Liver (tissue), 9 donors: ENCODE measurements around the gene STMP1. TPM values are rescaled to one million over a fixed set of nuclear protein-coding genes. Genes with fewer than 3 reads are reported as not detected.

ENCODE experiments used
- DNase-seq: peaks from one replicate; pipeline ENCODE4 v3.0.0-alpha.2; 2017; ENCODE audit warnings: low spot score
- H3K27ac ChIP-seq, 2 donors: one replicate each; pipeline ENCODE4 v1.7.0; 2013; ENCODE audit warnings: inconsistent platforms in 2 of 2, low read length in 2 of 2, control low read depth in 1 of 2, low read depth in 1 of 2, mild to moderate bottlenecking in 1 of 2
- H3K27me3 ChIP-seq, 4 donors: one replicate each; pipeline versions ENCODE4 v1.6.1 to v1.7.0; 2013; ENCODE audit warnings: low read length in 3 of 4, inconsistent platforms in 1 of 4, mild to moderate bottlenecking in 1 of 4, moderate library complexity in 1 of 4; ENCODE audit not compliant: control insufficient read depth in 4 of 4, insufficient read depth in 4 of 4
- H3K36me3 ChIP-seq, 4 donors: one replicate each; pipeline versions ENCODE4 v1.6.1 to v1.7.0; 2013; ENCODE audit warnings: low read length in 3 of 4, mild to moderate bottlenecking in 3 of 4, low read depth in 1 of 4, moderate library complexity in 1 of 4; ENCODE audit not compliant: control insufficient read depth in 4 of 4, insufficient read depth in 3 of 4
- H3K4me1 ChIP-seq, 4 donors: one replicate each; pipeline versions ENCODE4 v1.6.1 to v1.7.0; 2013; ENCODE audit warnings: low read length in 3 of 4, mild to moderate bottlenecking in 3 of 4, moderate library complexity in 1 of 4; ENCODE audit not compliant: control insufficient read depth in 4 of 4, insufficient read depth in 4 of 4
- H3K4me3 ChIP-seq, 3 donors: one replicate each; pipeline versions ENCODE4 v1.6.1 to v1.7.0; 2013; ENCODE audit warnings: low read length in 3 of 3, control low read depth in 1 of 3, low read depth in 1 of 3, mild to moderate bottlenecking in 1 of 3
- H3K9ac ChIP-seq, 2 donors: one replicate each; pipeline ENCODE4 v1.7.0; 2013; ENCODE audit warnings: low read length in 2 of 2, mild to moderate bottlenecking in 2 of 2, moderate library complexity in 2 of 2, control low read depth in 1 of 2, low read depth in 1 of 2
- H3K9me3 ChIP-seq, 4 donors: one replicate each; pipeline versions ENCODE4 v1.6.1 to v1.7.0; 2013; ENCODE audit warnings: low read length in 3 of 4; ENCODE audit not compliant: control insufficient read depth in 4 of 4
- ATF3 ChIP-seq: IDR thresholded peaks from 2 replicates; pipeline ENCODE4 v1.6.1; 2016; ENCODE audit warnings: antibody characterized with exemption
- EGR1 ChIP-seq, 2 donors: IDR thresholded peaks; 2 replicates each; pipeline ENCODE4 v1.6.1; 2016 to 2018; ENCODE audit warnings: antibody characterized with exemption in 2 of 2, low read depth in 2 of 2
- FOXA1 ChIP-seq: IDR thresholded peaks from 2 replicates; pipeline ENCODE4 v1.6.1; 2016; ENCODE audit warnings: antibody characterized with exemption
- FOXA2 ChIP-seq: IDR thresholded peaks from 2 replicates; pipeline ENCODE4 v1.6.1; 2016; ENCODE audit warnings: antibody characterized with exemption
- GABPA ChIP-seq, 2 donors: IDR thresholded peaks in 1 of 2; conservative IDR thresholded peaks in 1 of 2; 2 replicates each; pipeline ENCODE4 v1.6.1; 2016; ENCODE audit warnings: antibody characterized with exemption in 2 of 2, mild to moderate bottlenecking in 1 of 2, moderate library complexity in 1 of 2
- HNF4A ChIP-seq, 2 donors: conservative IDR thresholded peaks; 2 replicates each; pipeline ENCODE4 v1.6.1; 2016; ENCODE audit warnings: antibody characterized with exemption in 2 of 2, mild to moderate bottlenecking in 2 of 2
- HNF4G ChIP-seq: IDR thresholded peaks from 2 replicates; pipeline ENCODE4 v1.6.1; 2016; ENCODE audit warnings: antibody characterized with exemption
- JUND ChIP-seq, 2 donors: IDR thresholded peaks; 2 replicates each; pipeline ENCODE4 v1.6.1; 2016; ENCODE audit warnings: antibody characterized with exemption in 2 of 2
- MAX ChIP-seq: IDR thresholded peaks from 2 replicates; pipeline ENCODE4 v1.6.1; 2016; ENCODE audit warnings: antibody characterized with exemption
- RAD21 ChIP-seq, 2 donors: IDR thresholded peaks; 2 replicates each; pipeline ENCODE4 v1.6.1; 2016; ENCODE audit warnings: antibody characterized with exemption in 2 of 2, mild to moderate bottlenecking in 2 of 2
- REST ChIP-seq: IDR thresholded peaks from 2 replicates; pipeline ENCODE4 v1.6.1; 2016; ENCODE audit warnings: antibody characterized with exemption, mild to moderate bottlenecking
- RXRA ChIP-seq, 2 donors: IDR thresholded peaks; 2 replicates each; pipeline ENCODE4 v1.6.1; 2017 to 2018; ENCODE audit warnings: antibody characterized with exemption in 2 of 2, mild to moderate bottlenecking in 1 of 2
- SP1 ChIP-seq: IDR thresholded peaks from 2 replicates; pipeline ENCODE4 v1.6.1; 2018; ENCODE audit warnings: antibody characterized with exemption, mild to moderate bottlenecking
- TAF1 ChIP-seq: conservative IDR thresholded peaks from 2 replicates; pipeline ENCODE4 v1.6.1; 2016; ENCODE audit warnings: antibody characterized with exemption, mild to moderate bottlenecking
- YY1 ChIP-seq: IDR thresholded peaks from 2 replicates; pipeline ENCODE4 v1.6.1; 2016; ENCODE audit warnings: antibody characterized with exemption, mild to moderate bottlenecking
- ZBTB33 ChIP-seq: IDR thresholded peaks from 2 replicates; pipeline ENCODE4 v1.6.1; 2016; ENCODE audit warnings: antibody characterized with exemption
- WGBS: extraction: QIAGEN DNeasy Blood & Tissue Kit; methylation state at CpG from one replicate; pipeline ENCODE4 v1.1.7; 2013; 5-methylcytosine and 5-hydroxymethylcytosine counted together
- polyA plus RNA-seq, 2 donors: library from polyadenylated mRNA; stranded (reverse) in 1 of 2; unstranded in 1 of 2; fragments of 200-250 nt in 1 of 2; fragments of >200 nt in 1 of 2; fragmentation: Nextera tagmentation in 1 of 2; extraction: Ambion mirVana in 1 of 2; gene quantifications; one replicate each; pipeline versions ENCODE4 v1.2.1 to v1.2.3, GENCODE V29; 2013 to 2015
- total RNA-seq, 2 donors: library from RNA; depleted of rRNA; stranded (reverse); fragments of >200 nt; gene quantifications; one replicate each; pipeline ENCODE4 v1.2.3, GENCODE V29; 2014
- donor health status: healthy.
- donor health status: healthy.
- donor health status: healthy.
- donor health status: healthy.
- donor health status: healthy.

Gene STMP1
- total and polyA plus RNA-seq, 4 donors, result 6.8 to 30.7 (median 13.8) TPM

DNA sequence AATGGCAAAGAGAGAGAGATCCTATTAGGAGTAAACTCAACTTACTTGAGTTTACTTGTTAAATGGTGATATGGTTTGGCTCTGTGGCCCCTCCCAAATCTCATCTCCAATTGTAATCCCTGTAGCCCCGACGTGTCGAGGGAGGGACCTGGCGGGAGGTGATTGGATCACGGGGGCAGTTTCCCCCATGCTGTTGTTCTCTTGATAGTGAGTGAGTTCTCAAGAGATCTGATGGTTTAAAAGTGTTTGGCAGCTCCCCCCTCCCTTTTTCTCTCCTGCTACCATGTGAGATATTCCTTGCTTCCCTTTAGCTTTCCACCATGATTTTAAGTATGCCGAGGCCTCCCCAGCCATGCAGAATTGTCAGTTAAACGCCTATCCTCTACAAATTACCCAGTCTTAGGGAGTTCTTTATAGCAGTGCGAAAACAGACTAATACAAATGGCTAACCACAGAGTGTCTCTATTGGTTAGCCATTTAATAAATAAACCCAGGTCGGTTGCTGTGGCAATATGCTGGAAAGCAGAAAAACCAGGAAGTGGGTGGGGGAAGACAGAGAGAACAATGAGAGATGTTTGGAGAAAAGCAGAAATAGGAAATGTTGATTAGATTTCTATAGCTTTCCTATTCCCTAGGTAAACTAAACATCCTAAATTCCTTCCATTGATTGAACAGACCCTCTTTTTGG is 3.0 kb upstream of the STMP1 start:
- TF ChIP-seq RAD21 (IDR thresholded peaks at IDR 0.05) (no peak), REST (no peak), HNF4A (conservative IDR thresholded peaks at IDR 0.05) (no peak), MAX (no peak), RXRA (IDR thresholded peaks at IDR 0.05) (no peak), JUND (IDR thresholded peaks at IDR 0.05) (no peak), GABPA (IDR thresholded peaks at IDR 0.05 in 1 of 2, conservative IDR thresholded peaks at IDR 0.05 in 1 of 2) (no peak), FOXA1 (no peak), SP1 (no peak), TAF1 (no peak), YY1 (no peak), EGR1 (IDR thresholded peaks at IDR 0.05; ENCODE audit: low read depth in 2 of 2) (no peak), FOXA2 (no peak), HNF4G (no peak), ATF3 (no peak), ZBTB33 (no peak)
- H3K27ac ChIP-seq, result no peak overlapping the region
- H3K9me3 ChIP-seq, result no peaks in the 10 kb centered on the region
- 74% methylated on average over 9 of the region's 9 CpGs for WGBS
- no peak for DNase-seq
- H3K36me3 ChIP-seq, result no peaks in the 10 kb centered on the region
- H3K4me3 ChIP-seq, result no peak overlapping the region
- peaks cover 3 to 11% (median 7%) of the 10 kb centered on the region in 4 donors for H3K4me1 ChIP-seq
- no peaks in the 10 kb centered on the region for H3K27me3 ChIP-seq
- no peak overlapping the region for H3K9ac ChIP-seq

GRCh38 chr7:135661311-135662122 is 797 bp upstream of the STMP1 start:
- no peak for DNase-seq
- TF ChIP-seq RAD21 (IDR thresholded peaks at IDR 0.05), result no peak
- peak; percentile 34 for TF ChIP-seq FOXA2
- no peak for TF ChIP-seq HNF4G
- TF ChIP-seq YY1, result no peak
- WGBS, result 41% methylated on average over 14 of the region's 14 CpGs
- Histone ChIP-seq H3K9me3 (no peaks in the 10 kb centered on the region), H3K9ac (peak overlapping the region; percentile 8 to 92), H3K27me3 (no peaks in the 10 kb centered on the region), H3K36me3 (no peaks in the 10 kb centered on the region), H3K4me3 (peak overlapping the region; percentile 77 to 99 (median 94)), H3K27ac (peak overlapping the region; percentile 95 to 97), H3K4me1 (peaks cover 3 to 11% (median 7%) of the 10 kb centered on the region in 4 donors)
